GM19035 (cell line): Measurements from ENCODE around the gene GRIK4.

Experiments used
- ATAC-seq: cut with Tn5 transposase; IDR thresholded peaks from one replicate; pipeline ENCODE4 v1.9.1; 2021; ENCODE audit not compliant: unreplicated experiment

The GRIK4 gene

DNA sequence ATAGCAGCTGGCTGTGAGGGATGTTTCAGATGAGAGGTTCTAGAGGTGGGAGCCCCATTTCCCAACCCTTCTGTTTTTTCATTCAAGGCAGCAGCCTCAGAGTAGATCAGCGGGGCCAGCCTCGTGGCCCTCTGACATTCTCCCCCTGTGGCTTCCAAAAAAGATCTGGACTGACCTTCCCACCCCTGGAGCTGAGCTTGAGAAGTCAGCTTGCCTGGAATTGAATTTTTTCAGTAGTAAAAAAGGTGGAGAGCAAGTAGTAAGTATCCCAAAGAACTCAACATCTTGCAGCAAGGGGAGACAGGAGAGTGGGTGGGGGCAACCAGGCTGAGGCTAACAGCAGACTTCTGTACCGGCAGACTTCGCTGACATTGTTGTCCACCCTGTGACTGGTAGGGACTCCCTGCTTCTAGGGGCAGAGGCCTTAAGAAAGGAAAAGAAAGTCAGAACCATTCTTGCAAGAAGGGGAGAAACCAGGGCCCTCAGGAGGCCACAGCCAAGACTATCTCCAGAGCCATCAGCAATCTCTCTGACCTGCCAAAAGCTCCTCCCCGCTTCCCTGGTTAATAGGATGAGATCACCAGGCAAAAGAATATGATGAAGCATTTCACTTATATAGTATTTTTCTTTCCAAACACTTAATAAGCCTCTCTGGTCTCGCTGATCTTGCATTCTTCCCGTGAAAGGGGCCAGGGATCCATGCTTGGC is 2.0 kb upstream of the GRIK4 start:
- ATAC-seq: no peak

DNA sequence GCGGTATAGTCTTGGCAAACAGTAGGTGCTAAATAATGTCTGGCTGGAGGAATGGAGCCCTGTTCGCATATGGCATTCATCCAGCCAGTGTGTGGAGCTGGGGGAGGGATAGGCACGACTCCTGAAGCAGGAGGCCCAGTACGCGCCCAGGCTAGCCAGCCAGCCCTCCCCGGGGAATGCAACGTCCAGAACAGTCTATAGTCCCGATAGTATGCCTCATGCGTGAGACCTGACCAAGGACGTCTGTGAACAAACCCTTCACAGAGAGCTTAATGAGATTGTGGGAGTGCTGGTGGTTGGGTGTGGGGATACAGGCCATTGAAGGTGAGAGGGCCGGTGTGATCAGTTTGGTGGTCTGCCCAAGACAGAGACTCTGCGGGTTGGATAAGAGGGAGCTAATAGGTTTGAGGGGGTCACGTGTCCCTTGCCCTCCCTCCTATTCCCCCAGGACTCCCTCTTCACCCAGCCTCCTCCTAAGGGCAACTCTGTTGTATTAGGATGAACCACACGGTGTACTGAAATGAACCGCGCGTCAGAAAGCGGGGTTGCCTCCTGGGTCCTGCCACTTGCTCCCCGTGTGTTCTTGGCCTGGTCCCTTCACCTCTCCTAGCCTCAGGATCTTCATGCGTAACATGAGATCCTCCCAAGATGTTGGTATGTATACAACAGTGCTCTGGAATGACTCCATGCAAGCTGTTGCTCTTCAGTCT is 987 bp upstream of the GRIK4 start:
- no peak for ATAC-seq

DNA sequence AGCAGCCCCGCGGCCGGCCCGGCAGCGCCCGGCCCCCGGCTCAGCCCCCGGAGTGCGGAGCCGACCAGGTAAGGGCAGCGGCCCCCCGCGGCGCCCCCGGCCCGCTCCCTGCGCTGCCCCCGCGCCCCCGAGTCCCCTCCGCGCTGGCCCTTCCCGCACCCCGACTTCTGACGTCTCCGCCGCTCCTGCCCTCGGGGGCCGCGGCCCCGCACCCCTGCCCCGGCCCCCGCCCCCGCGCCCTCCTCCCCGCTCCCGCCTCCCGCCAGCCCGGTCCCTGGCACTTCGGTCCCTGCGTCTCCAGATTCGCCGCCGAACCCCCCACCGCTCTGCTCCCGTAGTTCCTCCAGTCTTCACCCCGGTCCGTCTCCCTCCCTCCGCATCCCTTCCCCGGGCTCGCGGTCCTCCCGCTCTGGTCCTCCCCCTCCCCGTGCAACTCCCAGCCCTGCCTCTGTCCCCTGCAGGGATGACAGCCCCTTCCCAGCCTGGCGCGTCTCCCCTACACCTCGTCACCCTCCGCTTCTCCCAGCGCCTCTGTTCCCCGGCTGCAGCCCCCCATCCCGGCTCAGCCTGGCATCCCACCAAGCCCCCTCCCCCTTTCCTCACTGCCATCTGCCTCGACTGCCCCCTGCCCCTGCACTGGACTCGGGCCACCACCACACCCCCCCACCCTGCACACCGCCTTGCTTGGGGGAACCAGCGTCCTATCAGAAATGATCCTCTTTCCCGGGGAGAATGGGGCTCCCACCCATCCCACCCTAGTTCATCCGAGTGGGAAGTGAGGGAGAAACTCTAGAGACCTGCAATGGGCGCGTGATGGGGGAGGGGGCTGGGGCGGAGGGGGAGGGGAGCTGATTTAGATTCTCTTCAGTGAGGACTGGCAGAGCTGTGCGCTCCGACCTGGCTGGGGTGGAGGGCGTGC is 531 bp downstream of the GRIK4 start:
- ATAC-seq: no peak

DNA sequence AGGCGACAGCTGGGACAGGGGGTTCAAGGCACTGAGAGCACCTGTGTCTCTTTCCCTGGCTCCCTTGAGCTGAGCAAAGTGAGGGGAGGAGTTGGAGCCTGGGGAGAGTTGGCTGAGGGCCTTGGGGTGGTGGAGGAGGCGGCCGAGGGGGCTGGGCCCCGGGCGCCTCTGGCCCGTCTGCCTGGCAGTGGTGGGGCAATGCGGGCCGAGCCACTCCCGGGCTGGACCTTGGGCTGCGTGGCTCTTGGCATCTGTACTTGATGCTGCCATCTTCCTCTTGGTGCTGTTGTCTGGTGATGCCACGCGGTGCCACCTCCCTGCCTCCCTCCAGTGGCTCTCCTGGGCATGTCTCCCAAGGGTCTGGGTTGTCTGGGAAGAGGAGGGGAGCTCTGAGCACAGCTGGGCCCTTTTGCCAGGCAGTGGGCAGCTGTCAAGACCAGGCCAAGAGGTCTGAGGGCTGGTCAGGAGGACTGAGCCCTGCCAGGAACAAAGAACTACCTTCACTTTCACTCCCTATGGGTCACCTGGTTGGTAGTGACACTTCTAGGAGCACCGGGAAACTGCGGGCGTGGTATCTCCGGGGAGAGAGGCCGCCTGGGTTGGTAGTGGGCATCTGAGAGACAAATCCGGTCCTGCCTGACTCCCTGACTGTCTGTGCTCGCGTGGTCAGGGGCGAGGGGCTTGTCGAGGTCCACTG is 1.3 kb downstream of the GRIK4 start:
- no peak for ATAC-seq

DNA sequence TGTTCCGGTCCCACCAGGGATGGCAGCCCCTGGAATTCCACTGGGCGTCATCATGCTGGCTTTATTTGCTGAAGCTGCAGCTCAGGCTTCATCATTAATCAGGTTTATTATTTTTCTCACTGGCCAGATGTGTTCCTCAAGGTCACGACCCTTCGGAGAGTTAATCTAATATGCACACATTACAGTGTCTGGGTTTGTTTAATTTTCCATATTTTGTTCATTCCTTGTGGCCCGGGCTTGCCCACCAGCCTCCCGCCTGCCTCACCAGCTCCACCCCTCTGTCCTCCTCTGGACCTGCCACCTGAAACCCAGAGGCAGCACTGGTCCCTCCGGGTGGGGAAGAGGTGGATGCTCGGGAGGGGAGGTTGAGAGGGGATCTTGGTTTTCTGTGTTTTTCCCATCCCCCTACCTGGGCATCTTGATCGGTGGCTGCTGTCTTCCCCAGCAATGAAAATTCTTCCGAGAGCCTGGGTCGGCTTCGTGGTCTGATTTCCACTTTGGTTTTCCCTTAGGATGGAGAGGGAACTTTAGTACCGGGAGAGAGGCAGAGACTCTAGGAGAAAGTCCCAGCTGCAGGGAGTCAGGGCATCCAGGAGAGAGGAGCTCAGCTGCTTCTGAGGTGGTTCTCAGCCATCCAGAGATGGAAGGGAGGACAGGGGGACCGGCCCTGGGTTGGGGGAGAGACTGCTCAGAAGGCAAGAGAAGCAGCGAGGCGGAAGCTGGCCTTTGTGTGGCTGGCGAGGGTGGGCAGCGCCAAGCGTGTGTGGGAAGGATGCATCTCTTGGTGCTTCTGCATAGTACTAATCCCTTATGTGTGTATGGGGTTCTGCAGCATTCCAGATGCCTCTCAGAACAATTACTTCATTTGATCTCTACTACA is 2.1 kb downstream of the GRIK4 start:
- no peak for ATAC-seq

DNA sequence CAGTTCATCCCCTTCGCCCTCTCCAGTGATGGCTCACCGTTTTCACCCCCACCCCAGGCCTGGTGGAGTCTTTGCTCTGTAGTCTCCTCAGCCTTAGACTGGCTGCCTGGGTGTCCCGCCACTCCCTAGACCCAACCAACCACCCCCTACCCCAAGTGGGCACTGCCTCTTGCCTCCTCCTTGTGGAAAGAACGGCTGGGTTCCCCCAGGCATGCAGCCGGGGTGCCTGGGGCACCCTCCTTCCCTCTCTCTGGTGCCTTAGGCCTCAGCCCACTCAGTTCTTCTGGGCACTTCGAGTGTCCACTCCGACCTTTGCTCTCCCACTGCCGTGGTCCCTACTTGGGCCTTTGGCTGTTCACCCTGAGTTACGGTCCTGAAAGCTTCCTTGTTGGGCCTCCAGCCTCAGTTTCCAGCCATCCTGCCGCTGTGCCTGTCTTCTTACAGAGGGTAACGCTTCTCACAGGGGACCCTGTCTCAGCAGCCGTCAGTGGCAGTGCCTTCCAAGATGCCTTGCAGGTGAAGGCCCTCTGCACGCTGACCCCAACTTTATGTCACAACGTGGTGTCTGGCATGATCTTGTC is 3.1 kb downstream of the GRIK4 start:
- ATAC-seq: no peak

DNA sequence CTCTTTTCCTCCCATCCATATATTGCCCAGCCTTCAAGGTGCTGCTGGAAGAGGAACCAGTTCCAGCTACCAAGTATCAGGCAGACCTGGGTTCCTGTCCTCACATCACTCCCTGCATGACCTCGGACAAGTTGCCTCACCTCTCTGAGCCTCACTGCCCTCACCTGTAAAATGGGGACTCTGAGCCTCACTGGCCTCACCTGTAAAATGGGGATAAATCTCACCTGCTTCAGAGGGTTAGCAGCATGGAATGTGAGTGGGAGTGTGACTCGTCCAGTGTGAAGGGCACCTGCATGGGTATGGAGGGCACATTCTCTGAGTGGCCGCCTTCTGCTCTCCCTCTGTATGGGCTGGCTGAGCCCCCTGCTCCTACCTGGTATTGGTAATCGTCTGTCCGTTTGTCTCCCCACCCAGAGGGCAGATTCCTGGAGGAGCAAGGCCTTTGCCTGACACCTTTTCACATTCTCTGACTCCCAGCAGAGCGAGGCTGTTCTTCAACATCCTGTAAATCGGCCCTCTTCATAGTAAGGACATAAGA is 3.7 kb downstream of the GRIK4 start:
- no peak for ATAC-seq

DNA sequence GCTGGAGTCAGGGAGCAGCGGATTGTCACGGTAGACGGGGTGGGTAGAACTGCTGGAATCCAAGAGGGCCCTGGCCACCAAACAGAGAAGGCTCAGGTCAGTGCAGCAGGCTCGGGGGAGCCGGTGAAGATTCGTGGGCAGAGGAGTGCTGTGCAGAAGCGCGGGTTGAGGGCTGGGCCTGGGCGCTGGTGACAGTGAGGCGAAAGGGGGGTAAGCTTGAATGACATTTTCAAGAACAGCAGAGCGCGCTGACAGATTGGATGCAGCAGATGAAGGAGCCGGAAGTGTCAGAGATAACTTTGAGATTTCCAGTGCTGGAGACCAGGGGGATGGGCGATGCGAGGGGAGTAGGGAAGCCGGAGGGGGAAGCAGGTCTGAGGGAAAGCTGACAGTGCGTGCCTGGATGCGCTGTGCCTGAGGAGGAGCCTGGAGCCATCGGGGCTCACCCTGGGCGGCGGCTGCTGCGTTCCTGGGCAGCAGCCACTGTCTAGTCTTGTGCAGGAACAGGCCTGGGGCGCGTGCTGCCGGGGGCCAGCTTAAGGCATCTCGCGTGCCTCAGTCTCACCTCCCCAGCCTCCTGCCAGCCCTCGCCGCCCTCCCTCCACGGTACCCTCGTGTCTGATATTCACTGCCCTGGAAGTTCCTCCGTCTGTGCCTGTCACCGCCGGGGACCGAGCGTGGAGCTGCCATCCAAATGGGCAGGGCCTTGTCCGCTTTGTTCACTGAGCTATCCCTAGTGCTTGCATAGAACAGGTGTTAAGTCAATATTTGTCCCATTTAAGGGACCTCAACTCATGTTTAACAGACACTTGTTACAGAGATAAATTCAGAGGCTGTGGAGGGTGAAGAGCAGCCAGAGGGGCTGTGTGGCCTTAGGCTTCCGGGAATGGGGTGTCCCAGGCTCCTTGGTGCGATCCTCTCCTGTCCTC is 5.2 kb downstream of the GRIK4 start:
- ATAC-seq: no peak

DNA sequence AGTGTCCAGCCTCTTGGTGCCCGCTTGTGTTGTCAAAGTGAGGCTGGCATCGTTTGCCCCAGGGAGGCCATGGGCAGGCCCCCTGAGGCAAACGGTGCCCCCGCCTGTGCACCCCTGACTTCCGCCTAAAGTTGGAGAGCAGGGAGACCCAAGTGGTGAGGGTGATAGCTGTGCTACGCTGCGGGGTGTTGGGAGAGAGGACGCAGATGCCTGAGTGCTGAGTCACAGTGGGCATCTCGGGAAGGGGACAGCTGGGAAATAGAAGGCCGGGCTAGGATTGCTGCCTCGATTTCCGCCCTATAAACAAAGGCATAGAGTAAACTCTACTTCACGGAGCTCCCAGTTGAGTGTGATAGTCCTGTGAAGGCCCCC is 5.8 kb downstream of the GRIK4 start:
- no peak for ATAC-seq

DNA sequence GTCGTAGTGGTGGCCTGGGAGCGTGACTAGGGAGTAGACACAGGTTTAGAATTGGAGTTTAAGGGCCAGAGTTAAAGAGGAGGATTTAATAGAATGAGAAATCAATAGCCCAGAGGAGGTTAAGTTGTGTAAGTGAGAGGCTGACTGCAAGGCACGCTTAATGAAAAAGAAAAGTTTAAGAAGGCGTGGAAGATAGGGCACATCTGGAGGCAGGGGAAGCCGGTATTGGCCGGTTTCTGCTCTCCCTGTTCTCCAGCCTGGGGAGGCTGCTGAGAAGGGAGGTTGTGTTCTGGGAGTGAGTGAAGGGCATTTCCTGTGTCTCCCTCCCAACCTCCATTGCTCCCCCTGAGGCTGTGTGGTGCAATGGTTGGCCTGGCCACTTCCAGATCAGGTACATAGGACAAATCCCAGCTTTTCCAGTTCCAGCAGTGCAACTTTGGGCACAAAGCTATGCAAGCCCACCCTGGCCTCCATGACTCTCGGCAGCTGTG is 6.3 kb downstream of the GRIK4 start:
- ATAC-seq: no peak

DNA sequence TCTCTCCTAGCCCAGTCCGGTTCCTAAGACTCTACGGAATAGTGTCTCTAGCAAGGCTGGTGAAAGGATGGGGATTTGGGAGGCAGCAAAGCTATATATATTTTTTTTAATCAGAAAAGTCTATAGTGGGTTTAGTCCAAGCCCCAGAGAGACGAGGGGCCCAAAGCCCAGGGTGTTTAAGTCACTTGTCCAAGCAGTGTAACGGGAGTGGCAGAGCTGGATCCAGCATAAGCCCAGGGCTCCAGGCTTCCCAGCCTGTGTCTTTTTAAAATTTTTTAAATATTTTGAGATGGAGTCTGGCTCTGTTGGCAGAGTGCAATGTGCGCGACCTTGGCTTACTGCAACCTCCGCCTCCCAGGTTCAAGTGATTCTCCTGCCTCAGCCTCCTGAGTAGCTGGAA is 6.8 kb downstream of the GRIK4 start:
- no peak for ATAC-seq

DNA sequence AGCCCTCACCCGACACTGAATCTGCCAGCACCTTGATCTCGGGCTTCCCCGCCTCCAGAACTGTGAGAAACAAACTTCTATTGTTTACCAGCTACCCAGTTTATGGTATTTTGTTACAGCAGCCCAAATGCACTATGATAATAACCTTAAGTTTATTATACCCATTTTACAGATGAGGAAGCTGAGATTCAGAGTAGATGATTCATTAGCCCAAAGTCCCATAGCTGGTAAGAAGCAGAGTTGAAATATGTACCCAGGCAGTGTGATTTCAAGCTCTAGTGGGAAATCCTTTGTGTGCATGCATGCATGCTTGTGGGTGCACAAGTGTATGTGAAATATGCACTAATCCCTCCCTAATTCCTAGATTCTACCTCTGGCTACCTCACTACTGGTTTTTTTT is 7.9 kb downstream of the GRIK4 start:
- no peak for ATAC-seq

DNA sequence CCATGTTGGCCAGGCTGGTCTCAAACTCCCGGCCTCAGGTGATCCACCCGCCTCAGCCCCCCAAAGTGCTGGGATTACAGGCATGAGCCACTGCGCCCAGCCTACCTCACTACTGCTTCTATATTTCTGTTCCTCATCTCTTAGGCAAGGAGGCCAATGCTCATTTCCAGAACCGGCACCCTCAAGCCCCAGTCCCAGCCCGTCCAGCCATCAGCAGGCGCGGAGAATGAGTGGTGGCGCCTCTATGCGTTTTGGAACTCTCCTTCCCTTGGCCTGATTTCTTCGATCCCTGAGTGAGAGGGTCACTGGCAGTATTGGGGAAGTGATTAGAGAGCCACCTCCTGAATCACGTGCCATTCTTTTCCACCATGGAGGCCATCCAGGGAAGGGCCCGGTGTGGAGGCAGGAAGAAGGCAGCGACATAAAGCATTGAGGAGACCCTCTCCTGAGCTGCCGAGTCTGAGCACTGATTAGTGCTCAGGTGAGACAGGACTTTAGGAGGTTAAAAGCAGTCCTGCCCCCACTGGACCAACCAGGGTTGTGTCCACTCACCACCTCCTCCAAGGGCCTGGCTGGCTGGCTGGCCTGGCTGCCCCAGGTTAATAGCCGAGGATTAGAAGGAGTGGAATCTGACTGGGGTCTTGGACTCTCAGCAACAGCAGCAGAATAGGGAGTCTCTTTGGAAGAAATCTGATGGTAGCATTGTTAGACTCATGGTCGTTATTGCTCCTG is 8.7 kb downstream of the GRIK4 start:
- ATAC-seq: no peak

DNA sequence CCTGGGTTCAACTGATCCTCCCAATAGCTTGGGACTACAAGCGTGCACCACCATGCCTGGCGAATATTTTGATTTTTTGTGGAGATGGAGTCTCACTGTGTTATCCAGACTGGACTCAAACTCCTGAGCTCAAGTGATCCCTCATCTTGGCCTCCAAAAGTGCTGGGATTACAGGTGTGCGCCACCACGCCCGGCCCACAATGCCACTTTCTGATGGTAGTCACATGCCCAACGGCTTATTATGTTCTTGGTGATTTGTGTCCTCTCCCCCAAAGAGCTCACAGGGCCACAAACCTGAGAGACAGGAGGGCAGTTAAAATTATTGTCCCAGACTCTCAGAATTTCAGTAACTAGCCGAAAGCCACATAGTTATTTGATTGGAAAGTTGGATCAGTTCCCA is 9.6 kb downstream of the GRIK4 start:
- ATAC-seq: no peak

DNA sequence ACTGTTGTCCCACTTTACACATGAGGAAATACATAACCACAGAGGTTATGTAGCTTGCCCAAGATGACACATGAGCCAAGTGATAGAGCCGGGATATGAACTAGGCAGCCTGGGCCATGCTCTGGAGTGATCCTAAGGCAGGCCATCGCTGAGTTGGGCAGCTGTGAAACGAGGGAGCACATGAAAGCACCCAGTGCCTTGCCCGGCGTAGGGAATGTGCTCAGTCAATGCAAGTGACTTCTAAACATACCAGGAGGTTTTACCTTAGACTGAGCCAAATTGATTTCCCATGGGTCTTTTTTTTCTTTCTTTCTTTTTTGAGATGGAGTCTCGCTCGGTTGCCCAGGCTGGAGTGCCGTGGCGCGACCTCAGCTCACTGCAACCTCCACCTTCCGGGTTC is 10.5 kb downstream of the GRIK4 start:
- ATAC-seq: no peak

DNA sequence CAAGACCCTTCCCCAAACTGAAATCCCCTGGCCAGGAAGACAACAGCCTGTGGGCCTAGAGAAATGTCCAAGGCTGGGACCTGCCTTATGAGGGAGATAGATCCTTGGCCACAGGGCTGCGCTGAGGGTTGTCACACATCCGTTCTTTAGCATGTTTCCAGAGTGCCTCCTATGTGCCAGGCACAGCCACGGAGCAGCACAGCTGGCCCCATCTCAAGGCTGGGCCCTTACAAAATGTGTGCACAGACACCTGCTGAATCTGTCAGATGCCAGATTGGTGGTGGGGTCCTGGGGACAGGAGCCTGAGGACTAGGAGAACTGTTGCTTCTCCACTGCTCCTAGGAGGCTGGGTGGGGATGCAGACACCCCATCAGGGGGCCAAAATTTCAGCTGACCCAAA is 11.2 kb downstream of the GRIK4 start:
- ATAC-seq: no peak

DNA sequence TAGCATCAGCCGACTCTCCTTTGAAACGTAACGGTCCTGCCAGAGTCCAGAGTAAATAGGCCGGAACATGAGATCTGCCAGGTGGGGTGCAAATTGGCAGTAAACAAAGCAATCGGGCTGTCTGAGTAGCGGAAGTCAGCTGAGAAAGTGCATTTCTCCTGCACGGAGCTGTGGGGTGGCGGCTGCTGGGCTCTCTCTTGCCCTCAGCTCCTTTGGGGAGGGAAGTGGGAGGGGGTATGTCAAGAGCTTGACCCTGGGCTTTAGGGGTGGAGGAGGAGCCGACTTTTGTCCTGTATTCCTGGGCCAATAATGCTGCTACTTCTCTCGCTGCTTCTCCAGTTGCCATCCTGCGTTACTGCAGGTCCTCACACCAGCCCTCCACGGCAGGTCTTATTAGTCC is 11.6 kb downstream of the GRIK4 start:
- no peak for ATAC-seq
